ENCODE results near the gene CD47.

The CD47 gene

DNA sequence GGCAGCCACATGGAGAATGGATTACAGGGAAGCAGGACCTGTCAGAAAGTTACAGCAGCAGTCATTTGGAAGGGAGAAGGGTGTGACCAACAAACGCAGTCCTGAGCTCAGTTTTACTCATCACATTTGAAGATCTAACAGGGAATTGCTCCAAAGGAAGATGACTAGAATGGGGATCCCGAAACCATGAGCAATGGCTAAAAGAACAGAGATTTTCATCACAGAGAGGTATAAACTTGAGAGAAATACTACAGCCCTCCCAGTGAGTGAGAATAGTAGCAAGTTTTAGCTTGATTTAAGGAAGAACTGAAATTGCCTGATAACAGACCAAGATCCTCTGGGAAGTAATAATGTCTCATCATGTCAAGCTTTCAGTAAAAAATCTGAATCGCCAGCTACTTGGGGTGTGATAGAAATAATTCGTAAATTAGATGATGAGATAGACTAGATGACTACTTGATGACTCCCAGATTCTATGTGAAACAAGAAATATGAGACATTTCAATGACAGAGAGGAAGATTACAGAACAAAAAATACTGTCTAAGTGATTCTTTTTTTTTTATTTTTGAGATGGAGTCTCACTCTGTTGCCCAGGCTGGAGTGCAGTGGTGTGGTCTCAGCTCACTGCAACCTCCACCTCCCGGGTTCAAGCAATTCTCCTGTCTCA is 16.9 kb downstream of the CD47 start:
- no peak for DNase-seq (ENCODE audit: low read depth)
- TF ChIP-seq, protein P1, sequence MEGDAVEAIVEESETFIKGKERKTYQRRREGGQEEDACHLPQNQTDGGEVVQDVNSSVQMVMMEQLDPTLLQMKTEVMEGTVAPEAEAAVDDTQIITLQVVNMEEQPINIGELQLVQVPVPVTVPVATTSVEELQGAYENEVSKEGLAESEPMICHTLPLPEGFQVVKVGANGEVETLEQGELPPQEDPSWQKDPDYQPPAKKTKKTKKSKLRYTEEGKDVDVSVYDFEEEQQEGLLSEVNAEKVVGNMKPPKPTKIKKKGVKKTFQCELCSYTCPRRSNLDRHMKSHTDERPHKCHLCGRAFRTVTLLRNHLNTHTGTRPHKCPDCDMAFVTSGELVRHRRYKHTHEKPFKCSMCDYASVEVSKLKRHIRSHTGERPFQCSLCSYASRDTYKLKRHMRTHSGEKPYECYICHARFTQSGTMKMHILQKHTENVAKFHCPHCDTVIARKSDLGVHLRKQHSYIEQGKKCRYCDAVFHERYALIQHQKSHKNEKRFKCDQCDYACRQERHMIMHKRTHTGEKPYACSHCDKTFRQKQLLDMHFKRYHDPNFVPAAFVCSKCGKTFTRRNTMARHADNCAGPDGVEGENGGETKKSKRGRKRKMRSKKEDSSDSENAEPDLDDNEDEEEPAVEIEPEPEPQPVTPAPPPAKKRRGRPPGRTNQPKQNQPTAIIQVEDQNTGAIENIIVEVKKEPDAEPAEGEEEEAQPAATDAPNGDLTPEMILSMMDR (IDR thresholded peaks at IDR 0.05; ENCODE audit: control insufficient read depth, insufficient read depth, low read depth, low read length, missing control alignments): no peak

DNA sequence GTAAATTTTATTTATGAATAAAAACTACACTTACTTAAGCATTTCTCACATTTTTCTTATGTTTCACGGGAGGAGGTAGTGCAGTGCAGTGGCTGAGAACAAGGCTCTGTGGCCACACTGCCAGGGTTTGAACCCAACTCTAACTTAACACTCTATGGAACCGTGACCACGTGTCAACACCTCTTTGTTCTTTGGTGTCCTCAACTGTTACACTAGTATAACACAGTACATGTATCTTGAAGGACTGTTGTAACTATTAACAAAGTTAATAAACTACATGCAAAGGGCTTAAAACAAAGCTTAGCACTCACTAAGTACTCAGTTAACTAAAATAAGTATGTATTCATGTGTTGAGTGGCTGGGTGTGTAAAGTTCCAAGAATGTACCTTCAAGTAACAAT is 19.5 kb downstream of the CD47 start:
- TF ChIP-seq, protein P1 (IDR thresholded peaks at IDR 0.05; ENCODE audit: control insufficient read depth, insufficient read depth, low read depth, low read length, missing control alignments): no peak
- H3K4me3 ChIP-seq (ENCODE audit: control insufficient read depth, low read depth, low read length): no peak overlapping the region
- DNase-seq (ENCODE audit: low read depth): no peak

More for the DNA sequence above, 16.9 kb downstream of the CD47 start:
- H3K4me3 ChIP-seq (ENCODE audit: control insufficient read depth, low read depth, low read length): no peak overlapping the region

DNA sequence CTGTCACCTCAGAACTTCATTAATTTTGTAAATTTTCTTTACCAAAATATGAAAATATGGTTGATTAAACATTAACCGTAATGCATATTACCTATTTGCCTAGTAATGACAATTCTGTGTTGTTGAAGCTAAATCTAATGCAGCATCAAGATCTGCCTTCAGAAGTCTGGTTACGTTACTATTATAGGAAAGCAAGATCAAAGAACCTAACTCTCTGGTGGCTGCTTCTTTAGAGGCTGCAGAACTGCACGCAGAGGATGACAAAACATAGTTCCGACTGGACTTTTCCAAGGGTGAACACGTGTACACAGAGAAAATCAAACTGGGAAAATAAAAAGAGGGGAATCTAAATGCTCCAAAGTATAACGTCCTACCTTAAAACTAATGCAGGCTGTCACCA is 20.5 kb downstream of the CD47 start:
- H3K4me3 ChIP-seq (ENCODE audit: control insufficient read depth, low read depth, low read length): no peak overlapping the region
- TF ChIP-seq, protein P1 (IDR thresholded peaks at IDR 0.05; ENCODE audit: control insufficient read depth, insufficient read depth, low read depth, low read length, missing control alignments): no peak
- no peak for DNase-seq (ENCODE audit: low read depth)

DNA sequence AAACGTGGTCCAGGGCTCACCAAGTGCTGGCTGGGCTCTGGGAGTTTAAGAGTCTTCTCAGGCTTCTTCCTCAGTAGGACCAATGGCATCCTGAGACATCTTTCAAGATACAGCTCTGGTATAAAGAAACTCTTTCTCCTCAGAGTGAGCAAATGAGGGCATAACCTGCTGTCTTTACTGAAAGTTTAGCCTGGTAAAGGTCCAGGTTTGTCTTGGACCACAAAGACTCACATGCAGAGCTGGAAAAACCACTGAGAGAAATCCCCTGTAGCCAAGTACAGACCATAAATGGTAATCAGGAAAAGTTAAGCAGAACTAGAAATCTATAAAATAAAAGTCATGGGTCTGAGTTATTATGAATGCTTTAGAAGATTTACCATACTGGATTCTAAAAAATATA is 23.1 kb downstream of the CD47 start:
- no peak for DNase-seq (ENCODE audit: low read depth)
- TF ChIP-seq, protein P1 (IDR thresholded peaks at IDR 0.05; ENCODE audit: control insufficient read depth, insufficient read depth, low read depth, low read length, missing control alignments): no peak
- no peak overlapping the region for H3K4me3 ChIP-seq (ENCODE audit: control insufficient read depth, low read depth, low read length)

DNA sequence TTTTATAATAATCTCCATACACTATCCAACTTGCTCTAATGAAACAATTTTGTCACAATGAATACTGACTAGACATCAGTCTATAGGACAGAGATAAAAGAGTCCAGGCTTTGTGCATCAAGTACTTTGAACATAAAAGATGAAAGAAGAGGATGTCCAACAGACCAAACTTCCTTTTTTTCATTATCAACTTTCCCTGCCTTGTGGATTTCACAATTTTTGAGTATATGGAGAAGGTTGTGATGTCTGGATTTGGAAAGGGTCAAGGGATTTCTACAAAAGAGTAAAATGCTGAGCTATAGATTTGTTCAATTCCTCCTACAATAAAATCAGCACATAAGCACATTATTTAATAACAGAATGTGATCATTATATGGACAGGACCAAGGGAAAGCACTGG is 25.7 kb downstream of the CD47 start:
- no peak for DNase-seq (ENCODE audit: low read depth)
- TF ChIP-seq, protein P1 (IDR thresholded peaks at IDR 0.05; ENCODE audit: control insufficient read depth, insufficient read depth, low read depth, low read length, missing control alignments): no peak
- H3K4me3 ChIP-seq (ENCODE audit: control insufficient read depth, low read depth, low read length): no peak overlapping the region

DNA sequence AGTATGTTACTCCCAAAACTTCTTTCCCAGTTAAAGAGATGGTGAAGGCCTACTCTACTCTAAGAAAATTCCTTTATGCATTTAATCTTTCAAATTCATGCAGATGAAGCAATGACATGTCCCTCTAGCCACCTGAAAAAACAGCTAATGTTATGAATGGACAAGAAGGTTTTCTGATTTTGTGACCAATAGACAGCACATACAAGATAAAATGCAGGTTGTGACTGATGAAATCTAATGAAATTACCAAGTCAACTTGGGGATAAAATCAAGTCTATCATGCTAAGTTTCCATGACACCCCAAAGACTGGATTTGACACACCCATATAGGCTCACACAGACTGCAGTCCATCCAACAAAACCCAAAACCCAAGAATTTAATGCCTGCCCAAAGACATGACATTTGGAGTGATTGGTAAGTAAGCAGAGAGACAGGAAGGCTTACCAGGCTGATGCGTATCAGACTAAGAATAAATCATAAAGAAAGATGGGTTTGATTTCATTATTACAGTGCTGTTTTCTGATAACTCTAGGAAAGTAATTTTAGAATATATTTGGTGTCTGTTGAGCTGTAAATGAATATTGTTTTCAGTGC is 26.4 kb downstream of the CD47 start:
- TF ChIP-seq, protein P1 (IDR thresholded peaks at IDR 0.05; ENCODE audit: control insufficient read depth, insufficient read depth, low read depth, low read length, missing control alignments): no peak
- DNase-seq (ENCODE audit: low read depth): no peak
- no peak overlapping the region for H3K4me3 ChIP-seq (ENCODE audit: control insufficient read depth, low read depth, low read length)
